IPS-18a (cell line): ENCODE data around the gene NAV2.
"Not testable (repeated sequence)": the region's sequence is repeated elsewhere in the genome, so short reads cannot be mapped to it uniquely, and the experiment has no call there.

ENCODE experiments used
- H3K27ac ChIP-seq: one replicate; pipeline ENCODE4 v1.5.1; 2013; ENCODE audit warnings: low read length
- H3K27me3 ChIP-seq: one replicate; pipeline ENCODE4 v1.6.1; 2013; ENCODE audit warnings: mild to moderate bottlenecking, low read length; ENCODE audit not compliant: control insufficient read depth, insufficient read depth
- H3K36me3 ChIP-seq: one replicate; pipeline ENCODE4 v1.6.1; 2013; ENCODE audit warnings: low read depth, low read length; ENCODE audit not compliant: control insufficient read depth
- H3K4me1 ChIP-seq: one replicate; pipeline ENCODE4 v1.6.1; 2013; ENCODE audit warnings: low read depth, low read length; ENCODE audit not compliant: control insufficient read depth
- H3K4me3 ChIP-seq: one replicate; pipeline ENCODE4 v1.5.1; 2013; ENCODE audit warnings: low read length
- H3K9ac ChIP-seq: one replicate; pipeline ENCODE4 v1.6.1; 2013; ENCODE audit warnings: mild to moderate bottlenecking, low read length, moderate library complexity
- H3K9me3 ChIP-seq: one replicate; pipeline ENCODE4 v1.6.1; 2013; ENCODE audit warnings: low read depth, low read length; ENCODE audit not compliant: control insufficient read depth

Gene NAV2

GRCh38 chr11:19956228-19956627 is 243.6 kb downstream of the NAV2 start:
- no peaks in the 10 kb centered on the region for H3K27me3 ChIP-seq
- H3K4me3 ChIP-seq, result no peak overlapping the region
- H3K36me3 ChIP-seq, result peaks cover 7% of the 10 kb centered on the region
- H3K9me3 ChIP-seq, result no peaks in the 10 kb centered on the region
- no peak overlapping the region for H3K27ac ChIP-seq
- H3K9ac ChIP-seq, result no peak overlapping the region
- H3K4me1 ChIP-seq, result peaks cover 42% of the 10 kb centered on the region

GRCh38 chr11:19957294-19957943 is 244.8 kb downstream of the NAV2 start:
- H3K4me3 ChIP-seq, result no peak overlapping the region
- peaks cover 32% of the 10 kb centered on the region for H3K4me1 ChIP-seq
- no peaks in the 10 kb centered on the region for H3K27me3 ChIP-seq
- H3K36me3 ChIP-seq, result peaks cover 9% of the 10 kb centered on the region
- H3K9ac ChIP-seq, result no peak overlapping the region
- no peaks in the 10 kb centered on the region for H3K9me3 ChIP-seq
- H3K27ac ChIP-seq, result no peak overlapping the region

- no peaks in the 10 kb centered on the region for H3K9me3 ChIP-seq
- H3K27ac ChIP-seq, result no peak overlapping the region
- H3K36me3 ChIP-seq, result peaks cover 15% of the 10 kb centered on the region
- peaks cover 24% of the 10 kb centered on the region for H3K4me1 ChIP-seq
- H3K4me3 ChIP-seq, result no peak overlapping the region
- no peak overlapping the region for H3K9ac ChIP-seq
- H3K27me3 ChIP-seq, result no peaks in the 10 kb centered on the region
Measured at GRCh38 chr11:19958204-19958603, 245.6 kb downstream of the NAV2 start.

GRCh38 chr11:19959210-19959609 is 246.6 kb downstream of the NAV2 start:
- Histone ChIP-seq H3K27me3 (no peaks in the 10 kb centered on the region), H3K4me3 (no peak overlapping the region), H3K9ac (no peak overlapping the region), H3K9me3 (no peaks in the 10 kb centered on the region), H3K4me1 (peaks cover 14% of the 10 kb centered on the region), H3K27ac (no peak overlapping the region), H3K36me3 (peaks cover 18% of the 10 kb centered on the region)

GRCh38 chr11:19959648-19960059 is 247.0 kb downstream of the NAV2 start:
- Histone ChIP-seq H3K4me1 (peaks cover 10% of the 10 kb centered on the region), H3K9ac (no peak overlapping the region), H3K9me3 (no peaks in the 10 kb centered on the region), H3K27me3 (no peaks in the 10 kb centered on the region), H3K36me3 (peaks cover 18% of the 10 kb centered on the region), H3K27ac (no peak overlapping the region), H3K4me3 (no peak overlapping the region)

- not testable (repeated sequence) for H3K9ac ChIP-seq, H3K4me3 ChIP-seq, H3K27me3 ChIP-seq, H3K9me3 ChIP-seq, H3K4me1 ChIP-seq, H3K27ac ChIP-seq
- H3K36me3 ChIP-seq, result peaks cover 17% of the 10 kb centered on the region
Measured at GRCh38 chr11:19960410-19960809, 247.8 kb downstream of the NAV2 start.

- Histone ChIP-seq H3K4me3 (no peak overlapping the region), H3K9me3 (no peaks in the 10 kb centered on the region), H3K4me1 (peaks cover 9% of the 10 kb centered on the region), H3K27me3 (no peaks in the 10 kb centered on the region), H3K27ac (no peak overlapping the region), H3K9ac (no peak overlapping the region), H3K36me3 (peaks cover 14% of the 10 kb centered on the region)
Measured at GRCh38 chr11:19961225-19961624, 248.6 kb downstream of the NAV2 start.

- Histone ChIP-seq H3K4me3 (no peak overlapping the region), H3K27me3 (no peaks in the 10 kb centered on the region), H3K27ac (no peak overlapping the region), H3K9me3 (no peaks in the 10 kb centered on the region), H3K4me1 (no peaks in the 10 kb centered on the region), H3K9ac (no peak overlapping the region), H3K36me3 (peaks cover 11% of the 10 kb centered on the region)
Measured at GRCh38 chr11:19962053-19962800, 249.6 kb downstream of the NAV2 start.

GRCh38 chr11:19962801-19963175 is 250.2 kb downstream of the NAV2 start:
- Histone ChIP-seq H3K9me3 (no peaks in the 10 kb centered on the region), H3K4me3 (no peak overlapping the region), H3K36me3 (peaks cover 11% of the 10 kb centered on the region), H3K27ac (no peak overlapping the region), H3K27me3 (no peaks in the 10 kb centered on the region), H3K9ac (no peak overlapping the region), H3K4me1 (no peaks in the 10 kb centered on the region)

GRCh38 chr11:19963697-19964387 is 251.2 kb downstream of the NAV2 start:
- Histone ChIP-seq H3K27me3 (no peaks in the 10 kb centered on the region), H3K4me1 (no peaks in the 10 kb centered on the region), H3K27ac (no peak overlapping the region), H3K36me3 (peaks cover 11% of the 10 kb centered on the region), H3K9me3 (no peaks in the 10 kb centered on the region), H3K4me3 (no peak overlapping the region), H3K9ac (no peak overlapping the region)

GRCh38 chr11:19966441-19966840 is 253.8 kb downstream of the NAV2 start:
- H3K9ac ChIP-seq, result no peak overlapping the region
- H3K27ac ChIP-seq, result no peak overlapping the region
- no peaks in the 10 kb centered on the region for H3K27me3 ChIP-seq
- no peaks in the 10 kb centered on the region for H3K4me1 ChIP-seq
- H3K9me3 ChIP-seq, result no peaks in the 10 kb centered on the region
- H3K36me3 ChIP-seq, result peaks cover 11% of the 10 kb centered on the region
- H3K4me3 ChIP-seq, result no peak overlapping the region
